Measurements from ENCODE around the gene RGS17.

DNA sequence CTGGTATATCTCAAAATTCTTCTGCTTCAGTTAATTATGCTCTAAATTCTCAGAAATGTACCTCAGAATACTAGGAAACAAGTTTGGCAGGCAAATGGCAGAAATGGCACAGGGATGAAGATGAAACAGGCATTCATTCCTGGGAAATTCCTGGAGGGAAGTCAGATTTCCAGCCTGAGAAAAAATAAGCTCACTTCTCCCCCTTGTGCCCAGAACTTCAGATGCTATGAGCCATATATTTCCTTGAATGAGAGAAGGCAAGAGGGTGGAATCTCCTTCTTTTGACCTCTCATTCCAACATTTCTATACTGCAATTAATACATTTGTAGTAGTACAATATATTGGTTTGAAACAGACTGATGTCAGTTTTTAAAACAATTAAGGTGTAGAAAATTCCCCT, 22.8 kb downstream of the RGS17 start:
- no peak for TF ChIP-seq POLR2A (IDR thresholded peaks at IDR 0.05)
- TF ChIP-seq, protein P1, sequence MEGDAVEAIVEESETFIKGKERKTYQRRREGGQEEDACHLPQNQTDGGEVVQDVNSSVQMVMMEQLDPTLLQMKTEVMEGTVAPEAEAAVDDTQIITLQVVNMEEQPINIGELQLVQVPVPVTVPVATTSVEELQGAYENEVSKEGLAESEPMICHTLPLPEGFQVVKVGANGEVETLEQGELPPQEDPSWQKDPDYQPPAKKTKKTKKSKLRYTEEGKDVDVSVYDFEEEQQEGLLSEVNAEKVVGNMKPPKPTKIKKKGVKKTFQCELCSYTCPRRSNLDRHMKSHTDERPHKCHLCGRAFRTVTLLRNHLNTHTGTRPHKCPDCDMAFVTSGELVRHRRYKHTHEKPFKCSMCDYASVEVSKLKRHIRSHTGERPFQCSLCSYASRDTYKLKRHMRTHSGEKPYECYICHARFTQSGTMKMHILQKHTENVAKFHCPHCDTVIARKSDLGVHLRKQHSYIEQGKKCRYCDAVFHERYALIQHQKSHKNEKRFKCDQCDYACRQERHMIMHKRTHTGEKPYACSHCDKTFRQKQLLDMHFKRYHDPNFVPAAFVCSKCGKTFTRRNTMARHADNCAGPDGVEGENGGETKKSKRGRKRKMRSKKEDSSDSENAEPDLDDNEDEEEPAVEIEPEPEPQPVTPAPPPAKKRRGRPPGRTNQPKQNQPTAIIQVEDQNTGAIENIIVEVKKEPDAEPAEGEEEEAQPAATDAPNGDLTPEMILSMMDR (IDR thresholded peaks at IDR 0.05): no peak

Measured in breast epithelium (tissue), 3 donors.